SW480 (cell line): Measurements from ENCODE around the gene GBP4.
"Not testable (repeated sequence)": the region's sequence is repeated elsewhere in the genome, so short reads cannot be mapped to it uniquely, and the experiment has no call there.

Experiments used
- DNase-seq: peaks from one replicate; pipeline ENCODE4 v3.0.0-alpha.2; 2016; ENCODE audit warnings: low spot score

Gene GBP4

GRCh38 chr1:89198491-89199072 is at the start of gene GBP4:
GBP4 (minus strand) TSS chr1:89198942; CDS start chr1:89198834, 108 bp downstream.
- DNase-seq = peak; percentile 6

- DNase-seq = no peak
Measured at GRCh38 chr1:89243046-89243445, 44.3 kb upstream of the GBP4 start.

GRCh38 chr1:89221341-89221740 is 22.6 kb upstream of the GBP4 start:
- DNase-seq = no peak

GRCh38 chr1:89219851-89220250 is 21.1 kb upstream of the GBP4 start:
- not testable (repeated sequence) for DNase-seq

- not testable (repeated sequence) for DNase-seq
Measured at GRCh38 chr1:89218941-89219340, 20.2 kb upstream of the GBP4 start.

- DNase-seq = no peak
Measured at GRCh38 chr1:89213347-89213746, 14.6 kb upstream of the GBP4 start.

GRCh38 chr1:89211035-89211634 is 12.4 kb upstream of the GBP4 start:
- no peak for DNase-seq

- no peak for DNase-seq
Measured at GRCh38 chr1:89206373-89206772, 7.6 kb upstream of the GBP4 start.

GRCh38 chr1:89203166-89203565 is 4.4 kb upstream of the GBP4 start:
- no peak for DNase-seq

GRCh38 chr1:89201106-89201794 is 2.5 kb upstream of the GBP4 start:
- no peak for DNase-seq

- no peak for DNase-seq
Measured at GRCh38 chr1:89200663-89201062, 1.9 kb upstream of the GBP4 start.

GRCh38 chr1:89199525-89200031 is 836 bp upstream of the GBP4 start:
- no peak for DNase-seq

GRCh38 chr1:89198081-89198480 is 661 bp downstream of the GBP4 start:
- DNase-seq = no peak

- no peak for DNase-seq
Measured at GRCh38 chr1:89195476-89195875, 3.3 kb downstream of the GBP4 start.

GRCh38 chr1:89191314-89191713 is 7.4 kb downstream of the GBP4 start:
- no peak for DNase-seq

GRCh38 chr1:89190017-89190416 is 8.7 kb downstream of the GBP4 start:
- no peak for DNase-seq

GRCh38 chr1:89179343-89179742 is 19.4 kb downstream of the GBP4 start:
- DNase-seq = no peak

GRCh38 chr1:89176971-89177370 is 21.8 kb downstream of the GBP4 start:
- no peak for DNase-seq

- DNase-seq = no peak
Measured at GRCh38 chr1:89175601-89176256, 23.0 kb downstream of the GBP4 start, which contains the start of gene GBP7. GBP7 (minus strand) TSS chr1:89176003; CDS start chr1:89171935, 4,068 bp downstream.

- DNase-seq = no peak
Measured at GRCh38 chr1:89174491-89174890, 24.3 kb downstream of the GBP4 start.

GRCh38 chr1:89172468-89173143 is 26.1 kb downstream of the GBP4 start:
- DNase-seq = no peak

GRCh38 chr1:89171067-89171438 is 27.7 kb downstream of the GBP4 start:
- DNase-seq = no peak
